Colonic mucosa (tissue), 4 donors: ENCODE results near the gene COX15. TPM values are rescaled to one million over a fixed set of nuclear protein-coding genes. Genes with fewer than 3 reads are reported as not detected.

ENCODE experiments used
- DNase-seq: peaks from one replicate; pipeline ENCODE4 v3.0.0-alpha.2; 2020
- H3K27ac ChIP-seq: fragments of 200-600 bp; one replicate; pipeline ENCODE4 v1.8.0; 2021
- H3K27me3 ChIP-seq: fragments of 200-600 bp; one replicate; pipeline ENCODE4 v1.8.0; 2021
- H3K36me3 ChIP-seq: fragments of 200-600 bp; one replicate; pipeline ENCODE4 v1.8.0; 2021
- H3K4me1 ChIP-seq: fragments of 200-600 bp; one replicate; pipeline ENCODE4 v1.8.0; 2021; ENCODE audit warnings: mild to moderate bottlenecking
- H3K4me3 ChIP-seq: fragments of 200-600 bp; one replicate; pipeline ENCODE4 v1.8.0; 2021
- H3K9ac ChIP-seq, 2 donors: one replicate each; pipeline ENCODE4 v1.7.0; 2013; ENCODE audit warnings: control low read depth in 2 of 2, low read depth in 2 of 2, low read length in 2 of 2
- H3K9me3 ChIP-seq: fragments of 200-600 bp; one replicate; pipeline ENCODE4 v1.8.0; 2021
- intact Hi-C: fragments of 100-400 bp; cut with DNase I; formaldehyde crosslinking; loops from one replicate; pipeline ENCODE4 v1.14.1; 2022
- total RNA-seq, 2 donors: library from RNA; stranded (reverse); fragmentation: NEBNext Ultra II Directional in 1 of 2; extraction: Animal tissue kit (Norgen Biotek cat#: 25700) in 1 of 2; gene quantifications; one replicate each; pipeline ENCODE4 v1.2.1, GENCODE V29; 2021
- TF ChIP-seq, protein P1 (sequence below): fragments of 200-600 bp; IDR thresholded peaks from one replicate; pipeline ENCODE4 v1.8.0; 2022; ENCODE audit warnings: antibody characterized with exemption, mild to moderate bottlenecking
- donor health status: healthy.
- donor health status: DM: no; HTN: no; CAD: no.
- donor health status: DM: no; HTN: no; CAD: no.

Gene COX15
- total RNA-seq, 2 donors from 2014 or later = 48.1 to 50.1 TPM

DNA sequence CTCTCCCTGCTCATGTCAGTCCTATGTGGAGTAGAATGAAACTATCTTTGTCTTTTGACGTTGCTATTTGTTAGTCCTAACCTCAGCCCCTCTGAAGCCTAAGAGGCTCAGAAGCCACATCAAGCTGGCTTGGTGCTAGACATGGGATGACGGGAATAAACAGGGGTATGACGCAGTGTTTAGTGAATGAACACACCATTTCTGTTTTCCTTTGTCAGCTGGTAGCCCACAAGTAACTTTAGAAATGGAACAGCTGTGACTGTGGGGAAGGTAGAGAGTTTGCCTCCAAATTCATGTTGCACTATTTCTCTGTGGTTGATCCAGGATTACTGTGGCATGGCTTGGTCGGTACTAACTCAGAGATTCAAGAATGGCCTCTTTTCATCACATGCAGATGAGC, 31.3 kb downstream of the COX15 start:
- Histone ChIP-seq H3K4me3 (no peak overlapping the region), H3K4me1 (no peaks in the 10 kb centered on the region), H3K9me3 (no peaks in the 10 kb centered on the region), H3K36me3 (peaks cover 16% of the 10 kb centered on the region), H3K9ac (no peak overlapping the region), H3K27me3 (no peaks in the 10 kb centered on the region), H3K27ac (no peak overlapping the region)
- intact Hi-C loops = no loop called here
- DNase-seq = no peak
- TF ChIP-seq, protein P1, sequence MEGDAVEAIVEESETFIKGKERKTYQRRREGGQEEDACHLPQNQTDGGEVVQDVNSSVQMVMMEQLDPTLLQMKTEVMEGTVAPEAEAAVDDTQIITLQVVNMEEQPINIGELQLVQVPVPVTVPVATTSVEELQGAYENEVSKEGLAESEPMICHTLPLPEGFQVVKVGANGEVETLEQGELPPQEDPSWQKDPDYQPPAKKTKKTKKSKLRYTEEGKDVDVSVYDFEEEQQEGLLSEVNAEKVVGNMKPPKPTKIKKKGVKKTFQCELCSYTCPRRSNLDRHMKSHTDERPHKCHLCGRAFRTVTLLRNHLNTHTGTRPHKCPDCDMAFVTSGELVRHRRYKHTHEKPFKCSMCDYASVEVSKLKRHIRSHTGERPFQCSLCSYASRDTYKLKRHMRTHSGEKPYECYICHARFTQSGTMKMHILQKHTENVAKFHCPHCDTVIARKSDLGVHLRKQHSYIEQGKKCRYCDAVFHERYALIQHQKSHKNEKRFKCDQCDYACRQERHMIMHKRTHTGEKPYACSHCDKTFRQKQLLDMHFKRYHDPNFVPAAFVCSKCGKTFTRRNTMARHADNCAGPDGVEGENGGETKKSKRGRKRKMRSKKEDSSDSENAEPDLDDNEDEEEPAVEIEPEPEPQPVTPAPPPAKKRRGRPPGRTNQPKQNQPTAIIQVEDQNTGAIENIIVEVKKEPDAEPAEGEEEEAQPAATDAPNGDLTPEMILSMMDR = no peak

DNA sequence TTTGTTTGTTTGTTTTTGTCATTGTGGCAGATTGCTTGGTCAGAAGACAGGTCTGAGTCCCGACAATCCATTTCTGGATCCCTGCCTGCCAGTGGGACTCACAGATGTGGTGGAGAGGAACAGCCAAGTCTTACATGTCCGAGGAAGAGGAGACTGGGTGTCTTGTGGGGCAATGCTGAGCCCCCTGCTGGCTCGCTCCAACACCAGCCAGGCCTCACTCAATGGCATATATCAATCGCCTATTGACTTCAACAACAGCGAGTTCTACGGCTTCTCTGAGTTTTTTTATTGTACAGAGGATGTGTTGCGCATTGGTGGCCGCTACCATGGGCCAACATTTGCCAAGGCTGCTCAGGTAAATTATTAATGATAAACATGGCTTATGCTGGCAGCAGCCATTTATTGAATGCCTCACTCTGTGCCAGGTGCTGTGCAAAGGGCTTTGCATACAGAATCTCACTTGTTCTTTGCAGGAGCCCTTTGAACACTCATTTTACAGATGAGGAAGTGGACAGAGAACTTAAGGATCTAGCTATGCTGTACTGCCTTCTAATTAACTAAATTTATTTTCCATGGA, 33.3 kb downstream of the COX15 start:
- Histone ChIP-seq H3K4me1 (no peaks in the 10 kb centered on the region), H3K36me3 (peaks cover 6% of the 10 kb centered on the region), H3K9ac (no peak overlapping the region), H3K27ac (no peak overlapping the region), H3K27me3 (no peaks in the 10 kb centered on the region), H3K4me3 (no peak overlapping the region), H3K9me3 (no peaks in the 10 kb centered on the region)
- TF ChIP-seq, protein P1 = no peak
- DNase-seq = no peak
- intact Hi-C loops = loop anchor here (5.0 kb wide), 1 partner anchor 141 kb away; no protein-coding TSS in a partner anchor

DNA sequence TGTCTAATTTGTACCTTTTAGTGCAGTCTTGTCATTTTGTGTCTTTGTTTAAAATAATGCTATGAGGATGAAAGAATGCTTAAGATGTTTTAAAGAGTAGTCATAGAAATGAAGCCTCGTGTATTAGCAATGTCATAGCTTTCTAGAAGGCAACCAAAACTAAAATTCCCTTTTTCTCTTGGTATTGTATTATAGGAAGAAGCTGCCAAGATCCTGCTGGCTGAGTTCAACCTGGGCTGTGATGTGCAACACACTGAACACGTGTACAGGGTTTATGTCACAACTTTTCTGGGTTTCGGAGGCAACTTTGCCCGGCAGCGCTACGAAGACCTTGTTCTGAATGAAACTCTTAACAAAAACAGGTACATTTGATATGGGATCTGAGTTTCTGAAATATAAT, 36.2 kb downstream of the COX15 start:
- peaks cover 6% of the 10 kb centered on the region for H3K36me3 ChIP-seq
- no peak overlapping the region for H3K27ac ChIP-seq
- TF ChIP-seq, protein P1 = no peak
- H3K9ac ChIP-seq = no peak overlapping the region
- H3K4me1 ChIP-seq = no peaks in the 10 kb centered on the region
- intact Hi-C loops = loop anchor here (5.0 kb wide), 1 partner anchor 138 kb away; no protein-coding TSS in a partner anchor
- H3K27me3 ChIP-seq = no peaks in the 10 kb centered on the region
- H3K9me3 ChIP-seq = no peaks in the 10 kb centered on the region
- no peak overlapping the region for H3K4me3 ChIP-seq
- DNase-seq = no peak

DNA sequence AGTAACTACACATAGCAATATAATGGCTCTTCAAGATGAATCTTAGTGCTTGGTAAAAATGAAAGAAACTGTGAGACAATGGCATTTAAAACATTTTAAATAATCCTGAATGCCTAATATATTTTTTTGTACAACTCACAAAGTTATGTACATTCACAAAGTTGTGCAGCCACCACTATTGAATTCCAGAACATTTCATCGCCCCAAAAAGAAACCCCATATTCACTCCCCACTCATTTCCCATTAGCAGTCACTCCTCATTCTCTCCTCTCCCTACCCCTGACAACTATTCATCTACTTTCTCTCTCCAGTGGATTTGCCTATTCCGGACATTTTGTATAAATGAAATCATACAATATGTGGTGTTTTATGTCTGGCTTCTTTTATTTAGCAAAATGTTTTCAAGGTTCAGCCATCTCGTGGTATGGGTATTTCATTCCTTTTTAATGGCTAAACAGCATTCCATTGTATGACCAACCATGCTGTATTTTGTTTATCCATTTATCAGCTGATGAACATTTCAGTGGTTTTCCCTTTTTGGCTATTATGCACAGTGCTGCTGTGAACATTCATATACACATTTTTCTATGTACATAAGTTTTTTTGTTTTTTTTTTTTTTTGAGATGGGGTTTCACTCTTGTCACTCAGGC, 37.9 kb downstream of the COX15 start:
- Histone ChIP-seq H3K36me3 (peaks cover 6% of the 10 kb centered on the region), H3K4me3 (no peak overlapping the region), H3K4me1 (no peaks in the 10 kb centered on the region), H3K27ac (no peak overlapping the region), H3K9me3 (no peaks in the 10 kb centered on the region), H3K9ac (no peak overlapping the region), H3K27me3 (no peaks in the 10 kb centered on the region)
- intact Hi-C loops = no loop called here
- no peak for DNase-seq
- TF ChIP-seq, protein P1 = no peak

DNA sequence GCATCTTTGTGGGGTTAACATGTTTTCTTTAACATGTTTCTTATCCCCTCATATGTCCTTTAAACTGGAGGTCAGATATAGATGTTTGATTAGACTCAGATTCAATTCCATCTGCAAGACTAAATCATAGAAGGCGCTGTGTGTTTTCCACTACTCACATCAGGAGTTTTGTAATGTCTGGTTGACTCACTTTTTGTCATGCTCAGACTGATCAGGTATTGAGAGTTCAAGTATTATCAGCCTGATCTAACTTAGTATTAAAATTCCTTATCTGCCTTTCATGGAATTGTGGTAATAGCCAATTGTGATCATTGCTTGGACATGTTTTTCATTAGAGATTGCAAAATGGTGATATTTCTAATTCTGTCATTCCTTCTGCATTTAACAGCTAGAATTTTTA, 42.5 kb downstream of the COX15 start:
- TF ChIP-seq, protein P1 = no peak
- Histone ChIP-seq H3K9ac (no peak overlapping the region), H3K4me1 (peaks cover 8% of the 10 kb centered on the region), H3K9me3 (no peaks in the 10 kb centered on the region), H3K4me3 (no peak overlapping the region), H3K36me3 (no peaks in the 10 kb centered on the region), H3K27ac (no peak overlapping the region), H3K27me3 (no peaks in the 10 kb centered on the region)
- intact Hi-C loops = no loop called here
- DNase-seq = no peak
